Muscle layer of duodenum (tissue), 2 donors: ENCODE measurements around the gene TEAD1.
"Not testable (repeated sequence)": the region's sequence is repeated elsewhere in the genome, so short reads cannot be mapped to it uniquely, and the experiment has no call there.

Source experiments
- H3K27ac ChIP-seq: one replicate; pipeline ENCODE4 v1.7.0; 2013; ENCODE audit warnings: mild to moderate bottlenecking, low read length
- H3K27me3 ChIP-seq: one replicate; pipeline ENCODE4 v1.7.0; 2013; ENCODE audit warnings: low read depth, mild to moderate bottlenecking, control low read depth, low read length
- H3K36me3 ChIP-seq, 2 donors: one replicate each; pipeline ENCODE4 v1.7.0; 2013; ENCODE audit warnings: low read length in 2 of 2, control low read depth in 1 of 2, mild to moderate bottlenecking in 1 of 2; ENCODE audit not compliant: insufficient read depth in 2 of 2, control insufficient read depth in 1 of 2
- H3K4me1 ChIP-seq, 2 donors: one replicate each; pipeline ENCODE4 v1.7.0; 2013; ENCODE audit warnings: low read length in 2 of 2, mild to moderate bottlenecking in 2 of 2, control low read depth in 1 of 2, moderate library complexity in 1 of 2; ENCODE audit not compliant: insufficient read depth in 2 of 2, control insufficient read depth in 1 of 2
- H3K4me3 ChIP-seq, 2 donors: one replicate each; pipeline ENCODE4 v1.7.0; 2013; ENCODE audit warnings: low read length in 2 of 2, low read depth in 1 of 2, mild to moderate bottlenecking in 1 of 2
- H3K9me3 ChIP-seq, 2 donors: one replicate each; pipeline ENCODE4 v1.7.0; 2013; ENCODE audit warnings: low read length in 2 of 2, control low read depth in 1 of 2, mild to moderate bottlenecking in 1 of 2; ENCODE audit not compliant: control insufficient read depth in 1 of 2
- donor health status: healthy.

Gene TEAD1

DNA sequence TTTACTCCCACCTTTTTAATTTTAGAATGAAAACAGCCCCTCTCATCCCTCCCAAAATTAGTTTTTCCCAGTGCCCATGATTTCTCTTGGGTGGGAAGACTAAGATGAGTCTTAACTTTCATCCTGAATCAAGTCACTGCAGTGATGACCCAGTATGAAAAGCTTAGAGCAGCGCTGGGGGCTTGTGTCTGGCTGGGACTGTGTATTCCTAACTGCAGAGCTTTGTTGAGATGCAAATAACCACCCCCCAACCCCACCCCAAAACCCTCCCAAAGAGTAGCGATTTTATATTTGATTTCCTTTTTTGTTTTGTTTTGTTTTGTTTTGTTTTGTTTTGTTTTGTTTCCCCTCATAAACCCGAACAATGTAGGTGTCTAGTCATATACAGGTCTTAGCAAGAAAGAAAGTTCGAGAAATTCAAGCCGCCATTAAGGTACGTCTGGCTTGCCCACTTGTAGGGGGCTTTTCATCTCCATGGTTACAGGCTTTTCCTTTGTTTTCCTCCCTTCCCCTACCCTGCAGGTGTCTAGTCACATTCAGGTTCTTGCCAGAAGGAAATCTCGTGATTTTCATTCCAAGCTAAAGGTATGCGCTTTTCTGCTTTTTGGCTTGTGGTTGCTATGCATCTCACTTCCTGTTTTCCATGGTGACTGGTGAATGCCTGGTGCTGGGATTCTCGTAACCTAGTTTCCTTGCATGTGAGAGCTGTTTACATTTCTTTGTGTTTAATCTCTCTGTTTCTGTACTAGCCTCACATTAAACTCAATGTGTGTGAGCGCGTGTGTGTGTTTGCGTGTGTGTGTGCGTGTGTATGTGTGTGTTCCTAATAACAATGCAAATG is 190.3 kb downstream of the TEAD1 start:
- Histone ChIP-seq H3K27me3 (no peaks in the 10 kb centered on the region), H3K9me3 (no peaks in the 10 kb centered on the region), H3K36me3 (no peaks in the 10 kb centered on the region), H3K4me3 (no peak overlapping the region), H3K4me1 (peaks cover 0 to 31% of the 10 kb centered on the region in 2 donors), H3K27ac (peak overlapping the region; percentile 70)

DNA sequence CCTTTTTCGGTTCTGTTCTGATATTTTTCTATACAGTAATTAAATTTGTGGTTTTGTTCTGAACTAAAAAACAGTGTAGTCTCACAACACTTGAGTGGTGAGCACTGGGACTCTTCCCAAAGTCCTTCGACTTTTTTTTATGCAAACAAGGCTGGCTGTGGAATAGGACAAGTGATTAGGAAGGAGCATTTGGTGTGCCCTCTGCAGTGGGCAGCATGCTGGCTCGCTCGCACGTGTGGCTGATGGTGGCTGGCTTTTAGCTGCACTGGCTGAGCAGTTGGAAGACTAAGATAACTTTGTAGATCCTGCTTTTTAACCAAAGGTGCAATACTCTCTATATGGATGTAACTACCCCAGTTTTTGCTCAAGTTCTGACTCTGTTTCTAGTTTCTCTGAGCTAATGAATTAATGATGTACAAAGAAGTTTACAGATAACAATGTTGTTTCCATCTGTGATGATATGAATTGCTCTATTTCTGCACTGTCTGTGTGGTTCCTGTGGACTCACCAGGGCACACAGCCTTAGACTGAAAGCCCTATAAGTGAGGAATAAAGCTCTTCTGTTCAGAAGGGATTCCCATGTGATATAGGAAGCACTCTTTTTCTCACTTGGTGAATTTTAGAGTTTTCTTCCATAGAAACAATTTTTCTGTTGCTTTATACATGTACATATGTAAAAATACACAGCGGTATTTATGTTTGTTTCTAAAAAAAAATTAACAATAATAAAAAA is 191.8 kb downstream of the TEAD1 start:
- Histone ChIP-seq H3K27ac (no peak overlapping the region), H3K27me3 (no peaks in the 10 kb centered on the region), H3K4me3 (no peak overlapping the region), H3K4me1 (peaks cover 0 to 32% of the 10 kb centered on the region in 2 donors), H3K36me3 (no peaks in the 10 kb centered on the region), H3K9me3 (no peaks in the 10 kb centered on the region)

DNA sequence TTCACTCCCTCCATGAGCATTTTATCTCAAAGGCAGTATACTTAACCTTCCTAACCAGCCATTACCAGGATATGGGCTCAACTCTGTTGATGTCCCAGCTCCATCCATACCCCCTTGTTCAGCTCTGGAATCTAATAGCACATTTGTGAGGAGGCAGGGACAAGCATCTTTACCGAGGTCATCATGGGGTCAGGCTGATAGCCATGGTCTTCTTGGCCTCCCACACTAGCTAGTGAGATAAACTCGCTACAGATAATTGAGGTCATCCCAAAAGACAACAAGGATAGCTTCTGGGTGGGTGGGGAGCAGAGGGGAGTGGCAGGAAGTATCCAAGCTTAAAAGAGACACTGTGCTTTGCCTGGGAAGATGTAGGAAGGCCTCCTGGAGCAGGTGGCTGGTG is 193.3 kb downstream of the TEAD1 start:
- H3K4me1 ChIP-seq = peaks cover 0 to 36% of the 10 kb centered on the region in 2 donors

DNA sequence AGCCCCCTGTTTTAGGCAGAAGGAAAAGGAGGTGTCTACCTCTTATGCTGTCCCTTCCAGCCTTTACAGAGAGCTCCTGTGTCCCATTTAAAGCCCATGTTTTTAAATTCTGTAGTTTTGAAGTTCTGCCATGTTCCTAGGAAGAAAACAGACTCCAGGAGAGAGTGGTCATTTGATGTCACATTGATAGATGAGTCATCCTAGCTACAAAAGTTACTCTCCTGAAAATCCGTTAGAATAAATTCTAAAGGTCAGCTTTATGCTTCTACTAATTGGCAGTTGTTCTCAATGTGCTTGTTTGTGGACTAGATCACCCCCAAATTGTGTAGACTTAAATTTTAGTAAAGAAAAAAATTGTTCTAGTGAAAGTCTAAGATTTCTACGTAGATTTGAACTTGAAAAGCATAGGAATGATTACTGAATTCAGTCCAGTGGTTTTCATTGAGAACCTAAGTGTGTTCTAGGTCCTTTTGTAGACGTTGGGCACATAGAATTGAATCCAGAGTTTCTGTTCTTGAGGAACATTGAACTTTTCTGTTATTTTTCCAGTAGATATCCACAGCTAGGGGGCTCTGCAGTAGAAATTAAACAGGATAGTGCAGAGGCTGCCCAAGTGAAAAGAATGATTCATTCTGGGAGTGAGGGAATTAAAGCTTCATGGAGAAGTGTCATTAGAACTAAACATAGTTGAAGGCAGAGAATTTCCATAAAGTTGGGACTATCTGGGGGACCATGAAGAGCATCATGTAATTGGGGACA is 194.3 kb downstream of the TEAD1 start:
- Histone ChIP-seq H3K27ac (no peak overlapping the region), H3K9me3 (no peaks in the 10 kb centered on the region), H3K4me1 (peaks cover 0 to 27% of the 10 kb centered on the region in 2 donors), H3K4me3 (no peak overlapping the region), H3K27me3 (no peaks in the 10 kb centered on the region), H3K36me3 (no peaks in the 10 kb centered on the region)

More for the DNA sequence above, 193.3 kb downstream of the TEAD1 start:
- Histone ChIP-seq H3K27ac (no peak overlapping the region), H3K9me3 (no peaks in the 10 kb centered on the region), H3K36me3 (no peaks in the 10 kb centered on the region), H3K4me3 (no peak overlapping the region), H3K27me3 (no peaks in the 10 kb centered on the region)

DNA sequence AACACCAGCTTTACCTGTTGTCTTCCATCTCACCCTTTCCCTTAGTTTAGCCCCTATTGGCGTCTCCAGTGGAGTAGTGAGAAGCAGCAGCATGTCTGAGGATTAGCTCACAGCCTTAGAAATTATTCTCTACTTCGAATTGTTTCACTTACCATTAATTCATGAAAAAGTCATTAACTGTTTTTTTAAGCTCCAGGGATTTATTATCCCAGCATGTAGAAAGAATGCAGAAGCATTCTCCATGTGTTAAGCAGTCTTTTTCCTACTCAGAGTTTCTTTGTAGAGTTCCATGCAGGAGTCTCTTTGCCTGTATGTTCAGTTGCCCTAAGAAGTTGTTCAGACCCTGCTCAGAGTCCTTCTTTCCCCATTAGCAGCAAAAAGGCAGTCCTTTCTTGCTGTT is 197.0 kb downstream of the TEAD1 start:
- H3K27ac ChIP-seq = no peak overlapping the region
- H3K27me3 ChIP-seq = no peaks in the 10 kb centered on the region
- no peaks in the 10 kb centered on the region for H3K36me3 ChIP-seq
- no peaks in the 10 kb centered on the region for H3K9me3 ChIP-seq
- H3K4me3 ChIP-seq = no peak overlapping the region
- peaks cover 0 to 14% of the 10 kb centered on the region in 2 donors for H3K4me1 ChIP-seq

DNA sequence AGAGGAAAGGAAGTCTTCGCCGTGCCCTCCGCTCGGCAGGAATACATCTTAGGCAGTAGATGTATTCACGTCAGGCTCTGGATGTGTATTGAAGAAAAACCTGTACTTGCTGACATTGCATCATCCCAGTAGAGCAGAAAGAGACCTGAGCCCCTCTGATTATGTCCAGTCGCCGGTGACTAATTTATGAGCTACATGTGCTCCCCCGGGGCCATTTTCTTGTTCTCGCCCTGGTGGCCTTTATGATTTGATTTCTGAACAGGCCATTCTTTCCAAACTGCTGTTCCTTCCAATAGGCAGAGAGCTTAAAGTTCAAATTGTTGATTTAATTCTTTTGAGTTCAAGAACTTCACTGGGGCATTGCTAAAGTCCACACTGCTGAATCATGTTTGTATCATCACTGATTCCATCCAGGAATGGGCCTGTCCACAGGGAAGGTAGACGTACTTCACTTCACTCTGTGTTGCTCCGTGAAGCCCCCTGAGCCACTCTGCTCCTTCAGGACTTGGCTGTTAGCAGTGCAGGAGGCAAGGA is 197.6 kb downstream of the TEAD1 start:
- H3K27ac ChIP-seq = no peak overlapping the region
- H3K27me3 ChIP-seq = no peaks in the 10 kb centered on the region
- H3K4me3 ChIP-seq = no peak overlapping the region
- peaks cover 0 to 14% of the 10 kb centered on the region in 2 donors for H3K4me1 ChIP-seq
- no peaks in the 10 kb centered on the region for H3K36me3 ChIP-seq
- no peaks in the 10 kb centered on the region for H3K9me3 ChIP-seq

DNA sequence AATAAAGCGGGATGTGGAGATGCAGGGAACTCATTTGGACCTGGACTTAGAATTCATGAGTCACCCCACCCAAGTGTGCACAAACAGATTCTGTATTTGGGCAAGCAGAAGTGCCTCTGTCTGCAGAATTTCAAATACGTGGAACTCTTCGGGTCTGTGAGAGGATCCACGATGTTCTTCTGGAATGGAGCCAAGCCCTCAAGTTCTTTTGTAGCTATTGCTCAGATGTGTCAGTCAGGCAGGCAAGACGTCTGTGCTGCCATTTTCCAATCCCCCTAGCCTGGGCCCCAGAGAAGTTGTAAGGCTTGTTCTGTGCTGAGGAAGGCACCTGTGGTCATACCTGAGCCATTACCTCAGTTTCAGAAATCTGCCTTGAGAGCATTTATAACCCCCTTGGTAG is 202.1 kb downstream of the TEAD1 start:
- H3K36me3 ChIP-seq = peaks cover 0 to 3% of the 10 kb centered on the region in 2 donors
- H3K27ac ChIP-seq = no peak overlapping the region
- peaks cover 0 to 5% of the 10 kb centered on the region in 2 donors for H3K4me1 ChIP-seq
- H3K4me3 ChIP-seq = no peak overlapping the region
- no peaks in the 10 kb centered on the region for H3K27me3 ChIP-seq
- H3K9me3 ChIP-seq = no peaks in the 10 kb centered on the region

DNA sequence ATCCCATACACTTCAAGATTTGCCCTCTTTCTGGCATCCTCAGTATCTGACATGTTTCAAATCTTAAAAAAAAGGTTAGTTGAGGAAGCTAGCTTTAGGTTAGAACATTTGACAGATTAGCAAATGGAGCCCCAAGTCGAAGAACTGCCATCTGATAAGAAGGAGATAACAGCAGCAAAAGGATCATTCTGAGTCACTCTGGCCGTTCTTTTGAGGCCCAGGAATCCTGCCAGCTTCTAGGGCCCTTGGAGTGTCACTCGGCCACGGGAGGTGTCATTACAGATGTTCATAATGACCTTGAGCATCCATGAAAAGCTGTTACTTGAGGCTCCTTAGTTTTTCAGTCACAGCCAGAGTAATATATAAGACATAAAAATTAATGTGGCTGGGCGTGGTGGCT is 202.8 kb downstream of the TEAD1 start:
- Histone ChIP-seq H3K27me3 (no peaks in the 10 kb centered on the region), H3K4me1 (no peaks in the 10 kb centered on the region), H3K4me3 (no peak overlapping the region), H3K9me3 (no peaks in the 10 kb centered on the region), H3K36me3 (peaks cover 0 to 9% of the 10 kb centered on the region in 2 donors), H3K27ac (no peak overlapping the region)

DNA sequence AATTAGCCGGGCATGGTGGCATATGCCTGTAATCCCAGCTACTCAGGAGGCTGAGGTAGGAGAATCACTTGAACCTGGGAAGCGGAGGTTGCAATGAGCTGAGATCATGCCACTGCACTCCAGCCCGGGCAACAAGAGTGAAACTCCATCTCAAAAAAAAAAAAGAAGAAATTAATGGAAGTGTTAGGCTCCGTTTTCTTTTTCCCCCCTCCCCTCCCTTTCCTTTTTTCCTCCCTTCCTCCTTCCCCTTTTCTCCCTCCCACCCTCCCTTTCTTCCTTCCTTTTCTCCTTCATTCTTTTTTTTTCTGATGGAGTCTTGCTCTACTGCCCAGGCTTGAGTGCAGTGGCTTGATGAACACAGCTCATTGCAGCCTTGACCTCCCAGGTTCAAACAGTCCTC is 203.3 kb downstream of the TEAD1 start:
- H3K36me3 ChIP-seq = peaks cover 0 to 14% of the 10 kb centered on the region in 2 donors

DNA sequence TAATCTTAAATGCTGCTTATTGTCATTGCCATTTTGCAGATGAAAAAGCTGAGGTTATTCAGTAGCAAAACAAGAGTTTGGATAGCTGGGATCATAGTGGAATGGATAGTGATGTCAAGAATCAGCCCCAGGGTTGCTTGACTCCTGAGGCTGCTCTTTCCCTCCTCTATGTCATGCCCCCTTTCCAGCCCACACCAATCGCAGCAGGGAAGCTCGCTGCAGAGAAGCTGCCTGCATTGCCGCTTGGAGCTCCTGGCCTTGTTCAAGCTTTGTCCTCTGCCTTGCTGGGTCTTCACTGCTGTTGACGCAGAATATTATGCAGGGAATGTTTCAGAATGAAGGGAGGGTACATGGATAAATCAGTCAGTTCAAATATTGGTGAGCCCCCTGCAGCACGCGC is 206.1 kb downstream of the TEAD1 start:
- no peaks in the 10 kb centered on the region for H3K27me3 ChIP-seq
- H3K4me3 ChIP-seq = no peak overlapping the region
- no peak overlapping the region for H3K27ac ChIP-seq
- H3K9me3 ChIP-seq = no peaks in the 10 kb centered on the region
- H3K36me3 ChIP-seq = peaks cover 8 to 14% of the 10 kb centered on the region in 2 donors
- H3K4me1 ChIP-seq = peaks cover 0 to 8% of the 10 kb centered on the region in 2 donors

More for the DNA sequence above, 203.3 kb downstream of the TEAD1 start:
- H3K27me3 ChIP-seq, H3K9me3 ChIP-seq, H3K4me3 ChIP-seq, H3K4me1 ChIP-seq, H3K27ac ChIP-seq: not testable (repeated sequence)

DNA sequence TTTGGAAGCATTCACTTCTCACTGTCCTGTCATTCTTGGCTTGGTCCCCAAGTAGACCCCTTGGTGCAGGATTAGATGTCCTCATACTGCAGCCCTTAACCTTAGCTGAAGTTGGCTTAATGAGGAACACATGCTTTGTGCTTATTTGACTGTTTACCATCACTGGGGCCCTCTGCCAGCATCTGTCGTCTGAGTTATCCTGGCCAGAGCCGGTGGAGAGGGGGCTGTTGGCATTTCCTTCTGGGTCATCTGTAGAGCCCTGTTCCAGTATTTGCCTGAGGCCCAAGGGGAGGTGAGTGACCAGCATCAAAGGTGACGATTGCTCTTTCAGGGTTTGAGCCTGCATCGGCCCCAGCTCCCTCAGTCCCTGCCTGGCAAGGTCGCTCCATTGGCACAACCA is 208.4 kb downstream of the TEAD1 start:
- no peaks in the 10 kb centered on the region for H3K27me3 ChIP-seq
- peaks cover 0 to 8% of the 10 kb centered on the region in 2 donors for H3K4me1 ChIP-seq
- no peak overlapping the region for H3K4me3 ChIP-seq
- H3K27ac ChIP-seq = peak overlapping the region; percentile 3
- no peaks in the 10 kb centered on the region for H3K9me3 ChIP-seq
- H3K36me3 ChIP-seq = peaks cover 8 to 17% of the 10 kb centered on the region in 2 donors
